K562 (cell line): ENCODE measurements around the gene ABCA7. TPM values are rescaled to one million over a fixed set of nuclear protein-coding genes. Genes with fewer than 3 reads are reported as not detected.

Experiments used
- ATAC-seq: fragments of 200-7000 bp; cut with Tn5 transposase; 3 replicates; pipeline ENCODE4 v1.9.1; 2020; ENCODE audit warnings: moderate library complexity
- BruUV-seq: library from RNA; stranded (reverse); fragments of 400-500 nt; replicated peaks from 2 replicates; lab custom pipeline; 2021; lab: Mats Ljungman, UMichigan
- CTCF ChIA-PET: fragments of 300-600 bp; formaldehyde crosslinking; extraction: SDS; loops from one replicate; lab custom pipeline; 2021; ENCODE audit warnings: low intra/inter-chr PET ratio; lab: Yijun Ruan, JAX
- POLR2A ChIA-PET: fragments of 300-600, 350-650 bp; sonication (Branson Sonifier 250); formaldehyde crosslinking; extraction: SDS; loops from one replicate; lab custom pipeline; 2021; ENCODE audit warnings: antibody characterized with exemption, inconsistent platforms; lab: Yijun Ruan, JAX
- DNase-seq, 4 experiments: peaks; one replicate each; pipeline versions ENCODE4 v3.0.0 to v3.0.0-alpha.2; 2011 to 2018; ENCODE audit warnings: low spot score in 3 of 4, mixed read lengths in 3 of 4; ENCODE audit errors: extremely low read depth in 1 of 4
- FAIRE-seq: peaks from 2 replicates; lab custom pipeline; 2011; peaks lifted over from hg19 to GRCh38; lab: Jason Lieb, UNC
- H2AFZ ChIP-seq: 2 replicates; pipeline ENCODE4 v1.6.0; 2011; ENCODE audit warnings: low read depth, low read length, control low read depth, inconsistent platforms
- H3K27ac ChIP-seq: fragments of 200-600 bp; 3 replicates; pipeline ENCODE4 v1.8.0; 2011; ENCODE audit warnings: low read depth, mild to moderate bottlenecking, control low read depth, inconsistent platforms, low read length, moderate library complexity, mixed read lengths; ENCODE audit errors: extremely low read depth
- H3K27me3 ChIP-seq, 2 experiments: fragments of 300-600 bp in 1 of 2; 2 replicates in 1 of 2; 3 replicates in 1 of 2; pipeline versions ENCODE4 v1.6.0 to v1.8.0; 2011; ENCODE audit warnings: inconsistent platforms in 2 of 2, low read length in 2 of 2, mild to moderate bottlenecking in 1 of 2, mixed read lengths in 1 of 2, moderate library complexity in 1 of 2; ENCODE audit not compliant: control insufficient read depth in 2 of 2, insufficient read depth in 2 of 2
- H3K36me3 ChIP-seq: fragments of 300-600 bp; 3 replicates; pipeline ENCODE4 v1.8.0; 2011; ENCODE audit warnings: mild to moderate bottlenecking, low read length, inconsistent platforms; ENCODE audit not compliant: control insufficient read depth, insufficient read depth
- H3K4me1 ChIP-seq, 2 experiments: fragments of 200-600 bp in 1 of 2; replicated peaks in 1 of 2; 2 replicates in 1 of 2; 3 replicates in 1 of 2; pipeline versions ENCODE4 v1.5.1 to v1.8.0; 2011; ENCODE audit warnings: inconsistent platforms in 2 of 2, low read length in 2 of 2, mild to moderate bottlenecking in 1 of 2, mixed read lengths in 1 of 2, moderate library complexity in 1 of 2; ENCODE audit not compliant: control insufficient read depth in 2 of 2, insufficient read depth in 2 of 2
- H3K4me2 ChIP-seq: 2 replicates; pipeline ENCODE4 v1.6.1; 2011; ENCODE audit warnings: low read length, control low read depth, inconsistent platforms, mixed read lengths; ENCODE audit not compliant: insufficient read depth
- H3K4me3 ChIP-seq: fragments of 200-600 bp; sonication (generic), shearing (Covaris generic); 2 replicates; pipeline ENCODE4 v1.5.1; 2016; ENCODE audit warnings: control low read depth, inconsistent platforms
- H3K79me2 ChIP-seq: fragments of 200-600 bp; 3 replicates; pipeline ENCODE4 v1.8.0; 2011; ENCODE audit warnings: low read length, inconsistent platforms; ENCODE audit not compliant: control insufficient read depth, insufficient read depth
- H3K9ac ChIP-seq, 2 experiments: 2 replicates each; pipeline versions ENCODE4 v1.6.0 to v1.6.1; 2011; ENCODE audit warnings: low read depth in 2 of 2, low read length in 2 of 2, control low read depth in 1 of 2, inconsistent platforms in 1 of 2, mild to moderate bottlenecking in 1 of 2, mixed read lengths in 1 of 2; ENCODE audit not compliant: insufficient read depth in 1 of 2
- H3K9me1 ChIP-seq: one replicate; pipeline ENCODE4 v1.6.0; 2011; ENCODE audit warnings: inconsistent platforms, mild to moderate bottlenecking, low read length, moderate library complexity; ENCODE audit not compliant: control insufficient read depth, insufficient read depth
- H3K9me3 ChIP-seq: replicated peaks from 2 replicates; pipeline ENCODE4 v1.5.1; 2011; ENCODE audit warnings: low read depth, low read length, inconsistent platforms; ENCODE audit not compliant: control insufficient read depth, insufficient read depth
- H4K20me1 ChIP-seq: replicated peaks from 2 replicates; pipeline ENCODE4 v1.6.1; 2011; ENCODE audit warnings: low read length, inconsistent platforms, mixed read lengths; ENCODE audit not compliant: control insufficient read depth, insufficient read depth
- BDP1 ChIP-seq: IDR thresholded peaks from 3 replicates; pipeline ENCODE4 v1.6.1; 2011; ENCODE audit not compliant: insufficient read length, insufficient read depth
- HNRNPL ChIP-seq: fragments of 200-400 bp; formaldehyde crosslinking; IDR thresholded peaks from 2 replicates; pipeline ENCODE4 v1.6.1; 2017; ENCODE audit warnings: low read depth, mild to moderate bottlenecking, low read length
- NR4A1 ChIP-seq, 2 experiments: fragments of 250-450 bp in 1 of 2; fragments of 450-650 bp in 1 of 2; sonication (Bioruptor Pico) in 1 of 2; IDR thresholded peaks; 2 replicates each; pipeline versions ENCODE4 v1.4.0 to v1.6.1; 2016 to 2020; ENCODE audit warnings: mild to moderate bottlenecking in 2 of 2, missing compliant biosample characterization in 1 of 2, missing genetic modification characterization in 1 of 2, moderate library complexity in 1 of 2
- POLR2G ChIP-seq: fragments of 200-400 bp; formaldehyde crosslinking; IDR thresholded peaks from 2 replicates; pipeline ENCODE4 v1.6.1; 2017; ENCODE audit warnings: low read depth, mild to moderate bottlenecking, antibody characterized with exemption, low read length, moderate library complexity
- ZBTB33 ChIP-seq: sonication (generic); formaldehyde crosslinking; IDR thresholded peaks from 2 replicates; pipeline ENCODE4 v1.8.1; 2023; ENCODE audit warnings: mild to moderate bottlenecking, missing genetic modification reagents
- ZC3H4 ChIP-seq: sonication (generic); formaldehyde crosslinking; IDR thresholded peaks from 2 replicates; pipeline ENCODE4 v1.9.0; 2021; ENCODE audit warnings: missing genetic modification reagents, borderline replicate concordance
- ZC3H8 ChIP-seq: fragments of 450-650 bp; IDR thresholded peaks from 2 replicates; pipeline ENCODE4 v1.6.1; 2017
- WGBS: fragments of 100-300 bp; shearing (Covaris generic); methylation state at CpG from one replicate; pipeline ENCODE4 v1.1.6; 2016; ENCODE audit warnings: low coverage, mixed read lengths; ENCODE audit not compliant: insufficient coverage; ENCODE audit errors: missing lambda C conversion rate; 5-methylcytosine and 5-hydroxymethylcytosine counted together
- in situ Hi-C: fragments of 300-500 bp; cut with MboI; formaldehyde crosslinking; loops from 4 replicates; pipeline ENCODE4 v1.15.0; 2018; ENCODE audit warnings: inconsistent platforms, mixed read lengths
- intact Hi-C: fragments of 100-400 bp; cut with micrococcal nuclease; formaldehyde crosslinking; loops from 2 replicates; pipeline ENCODE4 v1.14.2; 2022
- polyA plus RNA-seq, 8 experiments: library from polyadenylated mRNA; depleted of rRNA in 4 of 8; stranded (reverse) in 5 of 8; unstranded in 3 of 8; fragments of >200 nt; fragmentation: Nextera tagmentation in 2 of 8; fragmentation: Illumina TruSeq in 1 of 8; extraction: Ambion mirVana in 2 of 8; extraction: Trizol in 1 of 8; gene quantifications; 2 replicates each; pipeline versions ENCODE4 v1.2.1 to v1.2.3, GENCODE V29; 2011 to 2014; ENCODE audit warnings: inconsistent platforms in 1 of 8, missing spikeins in 1 of 8
- total RNA-seq, 7 experiments: library from RNA; depleted of rRNA in 6 of 7; stranded (reverse); fragments of >200 nt in 6 of 7; fragmentation: Illumina TruSeq in 2 of 7; extraction: Trizol in 2 of 7; gene quantifications; 2 replicates each; pipeline versions ENCODE4 v1.2.1 to v1.2.3, GENCODE V29; 2011 to 2021; ENCODE audit warnings: low replicate concordance in 1 of 7

Gene ABCA7
- total and polyA plus RNA-seq, 9 of the 15 experiments (the other 6 are each of a cell fraction or from before 2014, with no cell fraction given) = 2.3 to 96.1 (median 31.2) TPM

DNA sequence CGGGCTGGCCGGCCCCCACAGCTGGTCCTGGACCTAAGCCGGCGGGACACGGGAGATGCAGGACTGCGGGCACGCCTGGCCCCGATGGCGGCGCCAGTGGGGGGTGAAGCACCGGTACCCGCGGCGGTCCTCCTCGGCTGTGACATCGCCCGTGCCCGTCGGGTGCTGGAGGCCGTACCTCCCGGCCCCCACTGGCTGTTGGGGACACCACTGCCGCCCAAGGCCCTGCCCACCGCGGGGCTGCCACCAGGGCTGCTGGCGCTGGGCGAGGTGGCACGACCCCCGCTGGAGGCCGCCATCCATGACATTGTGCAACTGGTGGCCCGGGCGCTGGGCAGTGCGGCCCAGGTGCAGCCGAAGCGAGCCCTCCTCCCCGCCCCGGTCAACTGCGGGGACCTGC is 36.6 kb upstream of the ABCA7 start:
- Histone ChIP-seq H2AFZ (no peak overlapping the region), H4K20me1 (no peaks in the 10 kb centered on the region), H3K9me3 (no peaks in the 10 kb centered on the region), H3K27ac (no peak overlapping the region), H3K9ac (no peak overlapping the region; a peak in 1 of 4 replicates), H3K79me2 (no peaks in the 10 kb centered on the region), H3K4me2 (no peak overlapping the region), H3K36me3 (no peaks in the 10 kb centered on the region), H3K9me1 (no peaks in the 10 kb centered on the region), H3K4me1 (peaks cover 2 to 72% of the 10 kb centered on the region in 2 experiments; a peak in 4 of 5 replicates), H3K27me3 (no peaks in the 10 kb centered on the region), H3K4me3 (no peak overlapping the region)
- FAIRE-seq (no peak), ATAC-seq (no peak), DNase-seq (no peak)
- in situ Hi-C loops = no loop called here
- intact Hi-C loops = no loop called here
- 39% methylated on average over 23 of the region's 37 CpGs for WGBS
- ChIA-PET POLR2A (interaction anchor here (0.7 to 2.1 kb wide), 3 partner anchors 11 to 27 kb away, joined by 3 to 6 read pairs (median 5); partner anchors contain the start of gene CNN2), CTCF (interaction anchor here (1.2 kb wide), 1 partner anchor 81 kb away, joined by 4 read pairs; no protein-coding TSS in a partner anchor)
- TF ChIP-seq BDP1 (no peak), ZC3H4 (CRISPR knock-in tag) (no peak), NR4A1 (CRISPR knock-in tag; IDR thresholded peaks at IDR 0.05) (no peak), NR4A1 (tag; IDR thresholded peaks at IDR 0.05) (no peak), ZC3H8 (no peak), ZBTB33 (CRISPR knock-in tag) (peak; percentile 55; the same call in 1 of the 2 replicates), POLR2G (peak; percentile 61), HNRNPL (peak; percentile 94)
- no TSS peak for BruUV-seq
